Measurements from ENCODE around the gene PACRG. TPM values are rescaled to one million over a fixed set of nuclear protein-coding genes. Genes with fewer than 3 reads are reported as not detected.

The PACRG gene
- total RNA-seq, 1 donor from 2014 or later: 7.4 TPM

GRCh38 chr6:163085861-163086623 lies 358.3 kb downstream of the PACRG start:
- no peak for DNase-seq
- intact Hi-C loops (cut with DNase I): no loop called here
- ATAC-seq (ENCODE audit: poor library complexity): peak; percentile 86

GRCh38 chr6:163086624-163086920 lies 358.8 kb downstream of the PACRG start:
- DNase-seq: no peak
- intact Hi-C loops (cut with DNase I): no loop called here
- no peak for ATAC-seq (ENCODE audit: poor library complexity)

GRCh38 chr6:163087981-163088380 lies 360.2 kb downstream of the PACRG start:
- DNase-seq (no peak), ATAC-seq (ENCODE audit: poor library complexity) (no peak)
- intact Hi-C loops (cut with DNase I): no loop called here

DNA sequence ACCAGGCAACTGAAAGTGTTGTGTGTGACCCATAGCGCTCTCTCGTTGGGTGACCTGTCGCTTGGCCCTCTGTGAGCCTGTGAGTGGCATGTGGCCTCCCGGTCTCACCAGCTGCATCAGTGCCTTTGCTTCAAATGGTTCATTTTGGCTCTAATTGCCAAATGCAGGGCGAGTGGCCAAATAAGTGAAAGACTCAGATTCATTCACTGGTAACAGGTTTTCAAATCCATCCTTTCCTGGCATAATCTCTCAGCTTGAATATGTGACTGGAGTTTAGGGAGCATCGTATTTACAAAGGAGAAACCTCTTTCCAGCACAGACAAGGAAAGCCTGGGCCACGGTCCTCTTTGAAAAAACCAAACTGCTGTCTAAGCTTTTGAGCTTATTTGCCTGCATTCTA lies 365.1 kb downstream of the PACRG start:
- ATAC-seq (ENCODE audit: poor library complexity) (no peak), DNase-seq (no peak)
- intact Hi-C loops (cut with DNase I): no loop called here

- intact Hi-C loops (cut with DNase I): no loop called here
- ATAC-seq (ENCODE audit: poor library complexity): no peak
- DNase-seq: no peak
Observed at GRCh38 chr6:163094881-163095280, 367.1 kb downstream of the PACRG start.

DNA sequence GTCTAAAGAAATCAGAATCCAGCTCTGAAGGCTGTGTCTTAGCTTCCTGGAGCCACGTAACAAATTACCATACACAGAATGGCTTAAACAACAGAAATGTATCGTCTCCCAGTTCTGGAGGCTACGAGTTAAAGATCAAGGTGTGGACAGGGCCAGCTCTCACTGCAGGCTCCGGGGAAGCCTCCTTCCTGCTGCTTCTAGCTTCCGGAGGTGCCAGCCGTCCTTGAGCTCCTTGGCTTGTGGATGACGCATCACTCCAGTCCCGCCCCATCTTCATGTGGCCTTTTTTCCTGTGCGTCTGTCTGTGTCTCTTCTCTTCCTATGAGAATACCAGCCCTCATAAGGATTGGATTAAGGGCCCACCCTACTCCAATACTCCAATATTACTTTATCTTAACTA lies 367.6 kb downstream of the PACRG start:
- intact Hi-C loops (cut with DNase I): no loop called here
- ATAC-seq (ENCODE audit: poor library complexity) (no peak), DNase-seq (no peak)

DNA sequence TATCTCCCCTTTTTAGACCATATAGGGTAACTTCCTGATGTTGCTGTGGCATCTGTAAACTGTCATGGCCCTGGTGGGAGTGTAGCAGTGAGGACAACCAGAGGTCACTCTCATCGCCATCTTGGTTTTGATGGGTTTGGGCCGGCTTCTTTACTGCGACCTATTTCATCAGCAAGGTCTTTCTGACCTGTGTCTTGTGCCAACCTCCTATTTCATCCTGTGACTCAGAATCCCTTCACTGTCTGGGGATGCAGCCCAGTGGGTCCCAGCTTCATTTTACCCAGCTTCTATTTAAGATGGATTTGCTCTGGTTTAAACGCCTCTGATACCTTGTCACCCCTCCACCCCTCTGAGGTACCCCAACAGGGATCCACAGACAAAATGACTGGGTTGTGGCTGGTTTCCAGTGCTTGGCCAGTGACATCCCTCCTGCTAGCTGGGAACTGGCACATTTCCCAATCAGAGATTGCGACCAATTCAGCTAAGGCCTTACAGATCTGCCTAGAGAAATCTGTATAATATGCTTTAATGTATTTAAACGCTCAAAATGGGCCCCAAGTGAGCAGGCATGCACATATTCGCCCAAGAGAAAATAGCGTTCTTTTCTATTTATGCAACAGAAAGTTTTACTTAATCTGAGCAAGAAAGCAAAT lies 371.2 kb downstream of the PACRG start:
- ATAC-seq (ENCODE audit: poor library complexity) (peak; percentile 62), DNase-seq (no peak)
- intact Hi-C loops (cut with DNase I): no loop called here

DNA sequence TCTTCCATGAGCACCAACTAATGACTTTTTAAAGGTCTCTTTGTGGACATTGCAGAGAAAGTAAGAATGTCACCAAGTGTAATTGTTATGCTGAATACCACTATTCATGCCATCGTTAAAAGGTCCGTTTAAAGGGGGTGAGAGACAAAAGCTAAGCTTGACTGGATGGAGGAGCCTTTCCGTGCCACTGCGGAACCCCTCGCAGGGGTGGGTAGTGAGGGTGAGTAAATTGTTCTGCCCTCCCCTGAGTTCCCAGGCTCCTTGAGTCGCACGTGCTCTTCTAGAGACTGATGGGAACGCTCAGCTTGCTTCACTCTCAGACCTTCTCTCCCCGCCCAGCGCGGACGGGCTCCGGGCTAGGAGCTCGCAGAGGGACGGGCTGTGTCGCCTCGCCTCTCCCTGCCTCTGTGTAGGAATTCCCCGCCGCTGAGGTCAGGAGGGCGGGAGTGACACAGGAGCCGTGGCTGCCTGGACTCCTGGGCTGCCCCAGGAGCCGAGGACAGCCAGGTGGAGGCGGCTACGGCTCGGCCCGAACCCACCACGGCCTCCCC lies 371.9 kb downstream of the PACRG start:
- intact Hi-C loops (cut with DNase I): no loop called here
- ATAC-seq (ENCODE audit: poor library complexity): peak; percentile 17

DNA sequence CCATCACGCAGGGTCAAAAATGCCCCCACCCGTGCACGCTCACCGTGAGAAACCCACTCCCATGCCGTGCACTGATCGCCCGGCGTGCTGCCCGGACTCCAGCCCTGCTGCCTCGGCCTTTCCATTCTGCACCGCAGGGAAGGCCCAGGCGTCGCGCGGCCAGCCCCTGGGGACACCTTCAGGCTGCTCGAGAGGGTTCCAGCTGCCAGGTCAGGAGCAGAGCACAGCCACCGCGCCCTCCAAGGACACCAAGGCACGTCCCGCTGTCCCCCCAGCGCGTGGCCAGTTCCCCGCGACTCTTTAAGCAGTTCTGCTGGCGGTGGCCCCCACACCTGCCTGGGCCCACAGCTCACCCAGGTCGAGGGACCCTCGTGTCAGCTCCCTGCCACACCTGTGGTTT lies 372.5 kb downstream of the PACRG start:
- DNase-seq (no peak), ATAC-seq (ENCODE audit: poor library complexity) (no peak)

More for the DNA sequence above, 371.9 kb downstream of the PACRG start:
- DNase-seq: no peak

DNA sequence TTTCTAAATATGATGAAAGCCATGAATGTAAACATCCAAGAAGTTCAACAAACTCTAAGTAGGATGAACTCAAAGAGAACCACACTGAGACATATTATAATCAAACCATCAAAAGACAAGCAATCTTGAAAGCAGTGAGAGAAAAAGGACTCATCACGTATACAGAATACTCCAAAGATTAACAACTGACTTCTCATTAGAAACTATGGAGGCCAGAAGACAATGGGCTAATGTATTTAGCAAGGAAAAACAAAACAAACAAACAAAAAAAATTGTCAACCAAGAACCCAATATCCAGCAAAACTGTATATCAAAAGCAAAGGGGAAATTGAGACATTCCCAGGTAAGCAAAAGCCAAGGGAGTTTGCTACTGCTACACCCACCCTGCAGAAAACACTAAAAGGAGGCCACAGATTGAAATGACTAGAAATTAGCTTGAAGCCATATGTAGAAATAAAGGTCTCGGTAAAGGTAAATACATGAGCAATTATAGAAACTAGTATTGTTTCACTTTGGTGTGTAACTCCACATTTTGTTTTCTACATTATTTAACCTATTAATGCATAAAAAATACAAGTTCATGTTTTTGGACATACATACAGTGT lies 385.7 kb downstream of the PACRG start:
- intact Hi-C loops (cut with DNase I): no loop called here
- ATAC-seq (ENCODE audit: poor library complexity): no peak
- no peak for DNase-seq

More for the DNA sequence above, 372.5 kb downstream of the PACRG start:
- intact Hi-C loops (cut with DNase I): no loop called here

GRCh38 chr6:163118941-163119340 lies 391.2 kb downstream of the PACRG start:
- ATAC-seq (ENCODE audit: poor library complexity) (no peak), DNase-seq (no peak)
- intact Hi-C loops (cut with DNase I): no loop called here

DNA sequence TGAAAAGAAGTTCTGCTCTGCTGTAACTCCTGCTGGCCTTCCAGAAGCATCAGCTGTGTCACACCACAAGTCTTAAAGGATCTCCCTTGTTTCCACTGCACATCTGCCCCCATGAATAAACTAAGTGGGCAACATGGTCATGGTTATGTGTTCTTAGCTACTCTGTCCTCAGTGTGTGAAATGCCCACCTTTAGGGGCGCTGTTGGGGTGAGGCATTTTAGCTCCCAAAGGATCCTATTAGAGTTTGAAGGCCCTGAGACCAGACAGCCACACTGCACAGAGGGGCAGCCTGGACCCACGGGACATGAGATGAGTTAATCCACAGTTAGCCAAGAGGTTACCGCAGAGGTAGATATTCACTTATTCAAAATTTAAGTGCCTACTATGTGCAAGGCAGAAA lies 392.4 kb downstream of the PACRG start:
- no peak for DNase-seq
- intact Hi-C loops (cut with DNase I): no loop called here
- ATAC-seq (ENCODE audit: poor library complexity): no peak

GRCh38 chr6:163121270-163121669 lies 393.5 kb downstream of the PACRG start:
- DNase-seq: no peak
- ATAC-seq (ENCODE audit: poor library complexity): no peak
- intact Hi-C loops (cut with DNase I): no loop called here

- ATAC-seq (ENCODE audit: poor library complexity) (no peak), DNase-seq (no peak)
- intact Hi-C loops (cut with DNase I): no loop called here
Observed at GRCh38 chr6:163122365-163122764, 394.6 kb downstream of the PACRG start.

DNA sequence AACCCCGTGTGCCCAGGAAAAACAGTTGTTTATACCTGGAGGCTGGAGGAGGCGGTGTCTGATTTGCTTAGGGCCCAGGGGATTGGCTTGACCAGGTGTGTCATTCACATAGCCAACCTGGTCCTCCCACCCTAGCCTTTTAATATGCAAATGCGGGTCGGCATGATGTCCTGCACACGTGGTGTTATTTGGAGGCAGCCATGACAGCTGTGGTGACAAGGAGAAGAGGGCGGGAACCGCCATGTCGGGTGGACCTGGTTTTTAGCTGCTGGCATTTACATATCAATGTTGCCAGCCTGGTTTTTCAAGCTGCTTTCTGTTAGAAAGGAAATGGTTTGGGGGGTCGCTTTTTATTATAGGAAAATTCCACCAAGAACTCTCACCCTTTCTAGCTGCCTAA lies 395.3 kb downstream of the PACRG start:
- ATAC-seq (ENCODE audit: poor library complexity) (no peak), DNase-seq (no peak)
- intact Hi-C loops (cut with DNase I): no loop called here

DNA sequence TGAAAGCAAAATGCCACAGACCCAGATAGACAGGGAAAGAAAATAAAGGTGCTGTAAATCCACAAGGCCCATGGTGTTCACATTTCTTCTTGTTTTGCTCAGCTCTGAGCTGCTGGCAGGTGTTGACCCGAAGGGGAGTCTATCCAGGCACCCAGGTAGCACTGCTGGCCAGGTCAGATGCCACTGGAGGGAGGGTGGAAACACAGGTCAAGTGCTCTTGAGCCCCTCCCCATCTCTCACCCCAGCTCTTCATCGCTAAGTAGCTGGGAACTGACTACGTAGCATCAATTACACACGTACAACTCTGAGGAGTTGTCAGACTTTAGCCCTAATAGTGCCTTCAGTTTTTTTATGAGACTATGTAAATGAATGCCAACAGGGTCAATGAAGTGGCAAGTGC lies 399.0 kb downstream of the PACRG start:
- ATAC-seq (ENCODE audit: poor library complexity) (peak; percentile 34), DNase-seq (no peak)
- intact Hi-C loops (cut with DNase I): no loop called here

DNA sequence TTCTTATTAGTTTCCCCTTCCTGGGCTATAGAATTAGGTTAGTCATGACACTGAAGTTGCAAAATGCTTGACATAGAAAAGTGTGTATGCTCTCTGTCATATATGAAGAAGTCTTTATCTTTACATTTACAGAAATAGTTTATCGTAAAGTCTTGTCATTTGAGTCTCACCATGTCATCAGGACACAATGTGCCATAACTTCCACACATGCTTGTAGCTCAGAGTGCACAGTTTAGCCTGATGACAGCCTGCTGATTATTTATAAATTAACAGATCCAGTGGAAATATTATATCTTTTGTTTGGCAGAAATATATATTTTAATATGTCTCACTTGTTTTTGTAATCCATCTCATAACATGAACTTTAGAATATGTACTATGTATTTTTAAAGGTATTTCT lies 399.8 kb downstream of the PACRG start:
- no peak for DNase-seq
- peak; percentile 78 for ATAC-seq (ENCODE audit: poor library complexity)
- intact Hi-C loops (cut with DNase I): no loop called here

DNA sequence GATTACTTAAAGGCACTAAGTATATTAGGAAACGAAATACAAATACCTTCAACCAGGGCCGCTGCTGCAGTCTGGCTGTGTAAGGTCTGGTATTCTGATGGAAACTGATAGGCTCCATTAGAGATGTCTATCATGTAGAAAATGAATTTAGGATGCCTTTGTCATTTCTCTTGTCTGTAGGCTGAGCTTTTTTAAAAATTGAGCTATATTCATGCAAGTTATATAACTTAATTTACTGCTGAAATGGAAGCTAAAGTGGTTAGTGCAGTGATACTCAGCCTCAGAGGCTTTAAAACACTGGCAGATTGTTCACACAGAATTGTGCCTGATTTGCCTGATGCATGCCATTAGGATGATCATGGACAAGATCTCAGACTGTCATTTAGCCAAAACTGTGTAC lies 400.6 kb downstream of the PACRG start:
- DNase-seq: no peak
- intact Hi-C loops (cut with DNase I): no loop called here
- no peak for ATAC-seq (ENCODE audit: poor library complexity)

DNA sequence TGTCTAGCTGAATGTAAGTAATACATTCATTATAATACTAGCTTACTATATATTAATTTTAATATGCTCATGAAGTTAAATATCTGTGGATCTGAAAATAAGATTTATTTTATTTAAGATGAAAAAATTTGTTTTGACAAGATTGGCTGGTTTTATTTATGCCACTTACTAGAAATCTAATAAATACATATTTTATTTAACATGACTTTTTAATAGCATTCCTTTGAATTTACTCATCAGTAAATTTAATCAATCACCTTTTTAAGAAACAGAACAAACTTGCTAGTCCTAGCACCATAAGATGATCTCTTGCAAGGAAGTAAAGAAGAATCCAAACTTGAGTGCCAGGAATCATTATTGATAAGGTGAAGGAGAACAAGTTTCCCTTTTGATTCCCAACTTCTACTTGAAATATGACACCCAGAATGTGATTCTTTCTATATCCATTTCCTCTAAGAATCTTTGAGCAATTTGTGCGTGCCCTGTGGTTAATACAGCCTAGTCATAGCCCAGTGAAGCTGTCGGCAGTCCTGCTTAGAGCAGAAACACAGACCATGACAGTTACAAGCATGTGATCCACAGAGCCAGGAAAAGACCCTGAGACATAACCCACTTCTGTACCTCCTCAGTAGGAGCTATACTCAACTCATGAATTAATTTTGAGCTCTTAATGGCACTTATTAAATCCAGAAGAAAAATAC lies 404.4 kb downstream of the PACRG start:
- DNase-seq (no peak), ATAC-seq (ENCODE audit: poor library complexity) (no peak)
- intact Hi-C loops (cut with DNase I): no loop called here

All from Right ventricle myocardium superior (tissue), 1 donor.